ENCODE results near the gene DCAKD.

DNA sequence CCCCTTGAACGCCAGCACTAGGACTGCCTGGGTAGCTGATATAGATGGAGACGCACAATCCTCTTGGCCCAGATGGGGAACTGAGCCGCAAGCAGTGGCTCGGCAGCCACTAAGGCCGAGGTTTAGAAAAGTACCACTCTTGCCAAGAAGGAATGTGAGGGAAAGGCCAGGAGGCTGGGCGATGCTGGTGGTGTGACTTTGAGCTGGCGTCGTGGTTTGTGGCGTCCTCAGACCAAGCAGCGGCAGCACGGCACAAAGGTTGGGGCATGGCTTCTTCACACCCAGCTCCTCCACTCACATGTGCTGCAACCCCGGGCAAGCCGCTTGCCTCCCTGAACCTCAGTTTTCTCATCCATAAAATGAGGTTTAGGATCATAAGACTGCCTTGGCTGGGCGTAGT, 15.6 kb downstream of the DCAKD start:
- TF ChIP-seq, protein P1, sequence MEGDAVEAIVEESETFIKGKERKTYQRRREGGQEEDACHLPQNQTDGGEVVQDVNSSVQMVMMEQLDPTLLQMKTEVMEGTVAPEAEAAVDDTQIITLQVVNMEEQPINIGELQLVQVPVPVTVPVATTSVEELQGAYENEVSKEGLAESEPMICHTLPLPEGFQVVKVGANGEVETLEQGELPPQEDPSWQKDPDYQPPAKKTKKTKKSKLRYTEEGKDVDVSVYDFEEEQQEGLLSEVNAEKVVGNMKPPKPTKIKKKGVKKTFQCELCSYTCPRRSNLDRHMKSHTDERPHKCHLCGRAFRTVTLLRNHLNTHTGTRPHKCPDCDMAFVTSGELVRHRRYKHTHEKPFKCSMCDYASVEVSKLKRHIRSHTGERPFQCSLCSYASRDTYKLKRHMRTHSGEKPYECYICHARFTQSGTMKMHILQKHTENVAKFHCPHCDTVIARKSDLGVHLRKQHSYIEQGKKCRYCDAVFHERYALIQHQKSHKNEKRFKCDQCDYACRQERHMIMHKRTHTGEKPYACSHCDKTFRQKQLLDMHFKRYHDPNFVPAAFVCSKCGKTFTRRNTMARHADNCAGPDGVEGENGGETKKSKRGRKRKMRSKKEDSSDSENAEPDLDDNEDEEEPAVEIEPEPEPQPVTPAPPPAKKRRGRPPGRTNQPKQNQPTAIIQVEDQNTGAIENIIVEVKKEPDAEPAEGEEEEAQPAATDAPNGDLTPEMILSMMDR (conservative IDR thresholded peaks at IDR 0.05 in 1 of 2, IDR thresholded peaks at IDR 0.05 in 1 of 2; ENCODE audit: low read depth in 1 of 2, low read length in 2 of 2): no peak
- TF ChIP-seq EZH2 (IDR thresholded peaks at IDR 0.05; ENCODE audit: low read length, missing control alignments): no peak

Data from fibroblast of lung (primary cell).